Calu3 (cell line): ENCODE measurements around the gene MACROD1. TPM values are rescaled to one million over a fixed set of nuclear protein-coding genes. Genes with fewer than 3 reads are reported as not detected.

Source experiments
- BruUV-seq: library from RNA; stranded (reverse); fragments of 400-500 nt; replicated peaks from 2 replicates; lab custom pipeline; 2021; lab: Mats Ljungman, UMichigan
- CTCF ChIA-PET: fragments of 300-600 bp; sonication (Branson Sonifier 250); formaldehyde crosslinking; loops from one replicate; lab custom pipeline; 2022; ENCODE audit warnings: antibody characterized with exemption; lab: Charles Lee
- DNase-seq: peaks from one replicate; pipeline ENCODE4 v3.0.0; 2022
- H3K27ac Mint-ChIP-seq: one replicate; pipeline ENCODE4 v1.8.0; 2022; ENCODE audit warnings: mixed read lengths; ENCODE audit not compliant: unreplicated experiment
- H3K27me3 Mint-ChIP-seq: one replicate; pipeline ENCODE4 v1.8.0; 2022; ENCODE audit warnings: mixed read lengths; ENCODE audit not compliant: unreplicated experiment
- H3K36me3 Mint-ChIP-seq: one replicate; pipeline ENCODE4 v1.8.0; 2022; ENCODE audit warnings: mild to moderate bottlenecking, moderate library complexity, mixed read lengths; ENCODE audit not compliant: insufficient read depth, unreplicated experiment
- H3K4me1 Mint-ChIP-seq: one replicate; pipeline ENCODE4 v1.8.0; 2022; ENCODE audit warnings: mild to moderate bottlenecking, low read depth, mixed read lengths; ENCODE audit not compliant: unreplicated experiment
- H3K4me3 Mint-ChIP-seq: one replicate; pipeline ENCODE4 v1.8.0; 2022; ENCODE audit warnings: mild to moderate bottlenecking, low read depth, moderate library complexity, mixed read lengths; ENCODE audit not compliant: unreplicated experiment
- H3K9me3 Mint-ChIP-seq: one replicate; pipeline ENCODE4 v1.8.0; 2022; ENCODE audit warnings: low read depth, mixed read lengths; ENCODE audit not compliant: unreplicated experiment
- intact Hi-C: fragments of 100-400 bp; cut with micrococcal nuclease; formaldehyde crosslinking; loops from one replicate; pipeline ENCODE4 v1.10.0; 2022; ENCODE audit not compliant: unreplicated experiment
- total RNA-seq: library from RNA; stranded (reverse); gene quantifications from 2 replicates; pipeline ENCODE4 v1.2.3, GENCODE V29; 2022
- TF ChIP-seq, protein P1 (sequence below): fragments of 200-600 bp; IDR thresholded peaks from one replicate; pipeline ENCODE4 v1.8.0; 2022; ENCODE audit warnings: antibody characterized with exemption; ENCODE audit not compliant: unreplicated experiment

The MACROD1 gene
- total RNA-seq, 1 experiment from 2014 or later: 35.7 TPM

DNA sequence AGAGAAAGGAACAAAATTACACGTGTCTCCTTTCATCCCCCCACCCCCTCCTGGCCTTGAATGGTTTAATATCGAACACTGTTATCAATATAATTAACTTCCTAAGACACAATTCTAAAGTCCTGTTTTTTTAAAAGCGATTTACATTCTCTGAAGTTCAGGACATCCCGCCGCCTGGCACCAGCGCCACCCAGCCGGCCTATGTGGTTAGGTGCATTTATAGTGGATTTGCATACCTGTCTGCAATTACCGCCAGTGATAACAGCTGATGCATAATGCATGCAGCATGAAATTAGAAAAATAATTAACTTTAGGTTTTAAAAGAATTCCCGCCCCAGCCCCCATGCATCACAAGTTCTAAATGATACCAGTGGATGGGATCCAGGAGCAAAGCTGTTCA lies 58.6 kb downstream of the MACROD1 start:
- CTCF ChIA-PET: no interaction called here
- no TSS peak for BruUV-seq
- TF ChIP-seq, protein P1, sequence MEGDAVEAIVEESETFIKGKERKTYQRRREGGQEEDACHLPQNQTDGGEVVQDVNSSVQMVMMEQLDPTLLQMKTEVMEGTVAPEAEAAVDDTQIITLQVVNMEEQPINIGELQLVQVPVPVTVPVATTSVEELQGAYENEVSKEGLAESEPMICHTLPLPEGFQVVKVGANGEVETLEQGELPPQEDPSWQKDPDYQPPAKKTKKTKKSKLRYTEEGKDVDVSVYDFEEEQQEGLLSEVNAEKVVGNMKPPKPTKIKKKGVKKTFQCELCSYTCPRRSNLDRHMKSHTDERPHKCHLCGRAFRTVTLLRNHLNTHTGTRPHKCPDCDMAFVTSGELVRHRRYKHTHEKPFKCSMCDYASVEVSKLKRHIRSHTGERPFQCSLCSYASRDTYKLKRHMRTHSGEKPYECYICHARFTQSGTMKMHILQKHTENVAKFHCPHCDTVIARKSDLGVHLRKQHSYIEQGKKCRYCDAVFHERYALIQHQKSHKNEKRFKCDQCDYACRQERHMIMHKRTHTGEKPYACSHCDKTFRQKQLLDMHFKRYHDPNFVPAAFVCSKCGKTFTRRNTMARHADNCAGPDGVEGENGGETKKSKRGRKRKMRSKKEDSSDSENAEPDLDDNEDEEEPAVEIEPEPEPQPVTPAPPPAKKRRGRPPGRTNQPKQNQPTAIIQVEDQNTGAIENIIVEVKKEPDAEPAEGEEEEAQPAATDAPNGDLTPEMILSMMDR: no peak

DNA sequence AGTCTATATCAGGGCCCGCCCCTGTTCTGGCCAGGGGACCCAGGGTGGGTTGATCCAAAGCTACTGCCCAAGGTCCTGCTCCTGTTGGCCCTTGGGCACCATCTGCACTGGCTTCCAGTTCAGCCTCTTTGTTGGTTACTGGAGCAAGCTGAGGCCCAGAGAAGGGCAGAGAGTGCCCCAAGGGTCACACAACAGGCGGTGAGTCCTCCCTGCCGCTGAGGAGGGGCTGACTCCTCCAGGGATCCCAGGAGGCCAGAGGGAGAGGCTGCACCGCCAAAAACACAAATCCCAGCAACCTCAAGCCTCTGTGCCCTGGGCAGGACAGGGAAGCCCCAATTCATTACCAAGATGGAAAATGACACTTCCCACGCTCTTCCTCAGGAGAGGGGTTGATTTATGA lies 61.3 kb downstream of the MACROD1 start:
- Mint-ChIP-seq H3K27ac (no peak overlapping the region), H3K9me3 (no peaks in the 10 kb centered on the region), H3K4me3 (no peak overlapping the region), H3K4me1 (no peaks in the 10 kb centered on the region), H3K27me3 (peaks cover 6% of the 10 kb centered on the region), H3K36me3 (peaks cover 3% of the 10 kb centered on the region)
- TF ChIP-seq, protein P1: no peak
- no peak for DNase-seq
- no TSS peak for BruUV-seq
- intact Hi-C loops: no loop called here
- CTCF ChIA-PET: no interaction called here

More for the DNA sequence above, 58.6 kb downstream of the MACROD1 start:
- H3K36me3 Mint-ChIP-seq: peaks cover 6% of the 10 kb centered on the region
- intact Hi-C loops: no loop called here
- DNase-seq: no peak
- no peaks in the 10 kb centered on the region for H3K9me3 Mint-ChIP-seq
- H3K4me3 Mint-ChIP-seq: no peak overlapping the region
- H3K27me3 Mint-ChIP-seq: no peaks in the 10 kb centered on the region
- no peaks in the 10 kb centered on the region for H3K4me1 Mint-ChIP-seq
- no peak overlapping the region for H3K27ac Mint-ChIP-seq

DNA sequence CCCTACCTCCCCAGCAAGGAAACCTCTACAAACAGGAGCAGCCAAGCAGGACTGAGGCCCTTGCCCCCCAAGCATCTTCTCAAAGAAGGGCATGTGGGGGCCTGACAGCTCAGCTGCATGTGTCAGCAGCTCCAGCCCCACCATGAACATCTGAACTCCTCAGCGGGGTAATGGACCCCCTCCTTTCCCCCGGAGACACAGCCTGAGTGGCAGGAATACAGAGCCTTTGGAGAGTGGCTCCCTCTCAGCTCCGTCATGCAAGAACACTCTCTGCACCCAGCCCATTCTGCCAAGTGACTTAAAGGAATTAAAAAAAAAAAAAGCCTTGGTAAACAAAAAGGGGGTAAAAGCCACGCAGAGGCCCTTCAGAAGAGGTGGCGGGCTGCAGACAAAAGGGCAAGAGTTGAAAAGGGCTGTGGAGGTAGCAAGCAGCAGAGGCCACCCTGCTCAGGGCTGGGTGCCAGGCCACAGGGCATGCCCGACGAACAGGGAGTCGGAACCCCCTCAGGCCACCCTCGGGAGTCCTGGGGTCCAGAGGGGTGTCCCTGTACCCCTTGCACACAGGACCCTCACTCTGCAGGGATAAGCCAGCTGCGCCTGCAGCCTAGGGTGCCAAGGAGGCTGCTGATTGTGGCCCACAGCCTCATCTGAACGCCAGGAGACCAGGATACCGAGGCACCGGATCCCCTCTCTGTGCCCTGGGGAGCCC lies 62.5 kb downstream of the MACROD1 start:
- no peaks in the 10 kb centered on the region for H3K36me3 Mint-ChIP-seq
- DNase-seq: no peak
- peaks cover 17% of the 10 kb centered on the region for H3K27me3 Mint-ChIP-seq
- H3K27ac Mint-ChIP-seq: no peak overlapping the region
- H3K4me1 Mint-ChIP-seq: no peaks in the 10 kb centered on the region
- TF ChIP-seq, protein P1: no peak
- intact Hi-C loops: no loop called here
- H3K4me3 Mint-ChIP-seq: no peak overlapping the region
- no peaks in the 10 kb centered on the region for H3K9me3 Mint-ChIP-seq
- BruUV-seq: no TSS peak
- CTCF ChIA-PET: no interaction called here

DNA sequence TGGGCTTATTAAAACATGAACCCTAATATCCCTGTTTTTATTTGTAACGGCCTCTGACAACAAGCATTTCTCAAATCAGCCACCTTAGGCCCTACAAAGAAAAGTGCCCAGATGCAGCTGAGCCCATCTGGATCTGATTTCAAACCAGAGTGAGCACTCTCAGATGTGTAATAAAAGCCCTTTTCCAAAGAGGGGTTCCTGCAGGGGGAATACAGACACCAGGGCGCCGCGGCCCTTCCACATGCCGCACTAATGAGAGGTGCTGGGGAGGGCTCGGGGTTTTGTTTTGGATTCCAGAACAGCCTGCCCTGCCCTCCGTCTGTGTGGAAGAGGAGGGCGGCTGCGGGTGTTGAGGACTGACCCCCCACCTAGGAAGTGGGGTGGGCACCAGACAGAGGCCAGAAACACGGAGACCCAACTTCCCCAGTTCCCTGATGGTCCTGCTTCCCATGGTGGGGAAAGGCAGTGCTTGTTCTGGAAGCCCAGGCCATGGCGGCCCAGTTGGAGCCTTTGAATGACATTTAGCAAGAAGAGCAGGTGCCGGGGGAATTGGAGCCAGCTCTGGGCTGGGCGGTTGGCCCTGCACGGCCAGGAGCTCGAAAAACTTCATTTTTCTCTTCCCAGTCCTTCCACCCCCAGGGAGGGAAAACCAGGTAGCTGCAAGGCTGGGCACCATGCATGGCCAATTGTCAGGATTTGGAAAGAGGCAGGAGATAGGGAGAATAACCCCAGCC lies 63.7 kb downstream of the MACROD1 start:
- Mint-ChIP-seq H3K4me3 (no peak overlapping the region), H3K36me3 (no peaks in the 10 kb centered on the region), H3K27ac (no peak overlapping the region), H3K27me3 (peaks cover 17% of the 10 kb centered on the region), H3K4me1 (no peaks in the 10 kb centered on the region), H3K9me3 (no peaks in the 10 kb centered on the region)
- CTCF ChIA-PET: no interaction called here
- intact Hi-C loops: no loop called here
- TF ChIP-seq, protein P1: no peak
- no TSS peak for BruUV-seq
- no peak for DNase-seq
